Glutamatergic neuron (in vitro differentiated cells): Measurements from ENCODE around the gene LSMEM2. TPM values are rescaled to one million over a fixed set of nuclear protein-coding genes. Genes with fewer than 3 reads are reported as not detected.

ENCODE experiments used
- DNase-seq: peaks from one replicate; pipeline ENCODE4 v3.0.0; 2022
- H3K27ac Mint-ChIP-seq: one replicate; pipeline ENCODE4 v1.8.0; 2020; ENCODE audit warnings: mild to moderate bottlenecking, mixed read lengths, inconsistent platforms; ENCODE audit not compliant: unreplicated experiment
- H3K27me3 Mint-ChIP-seq: one replicate; pipeline ENCODE4 v1.8.0; 2020; ENCODE audit warnings: mild to moderate bottlenecking, moderate library complexity, mixed read lengths, inconsistent platforms; ENCODE audit not compliant: unreplicated experiment
- H3K36me3 Mint-ChIP-seq: one replicate; pipeline ENCODE4 v1.8.0; 2020; ENCODE audit warnings: mild to moderate bottlenecking, mixed read lengths, inconsistent platforms; ENCODE audit not compliant: unreplicated experiment
- H3K4me1 Mint-ChIP-seq: one replicate; pipeline ENCODE4 v1.8.0; 2020; ENCODE audit warnings: mild to moderate bottlenecking, low read depth, mixed read lengths, inconsistent platforms; ENCODE audit not compliant: unreplicated experiment
- H3K4me3 Mint-ChIP-seq: one replicate; pipeline ENCODE4 v1.8.0; 2020; ENCODE audit warnings: mild to moderate bottlenecking, mixed read lengths, inconsistent platforms; ENCODE audit not compliant: unreplicated experiment
- H3K9me3 Mint-ChIP-seq: one replicate; pipeline ENCODE4 v1.8.0; 2020; ENCODE audit warnings: mild to moderate bottlenecking, moderate library complexity, mixed read lengths, inconsistent platforms; ENCODE audit not compliant: unreplicated experiment
- long read RNA-seq: library from polyadenylated mRNA; unstranded; transcript quantifications from one replicate; pipeline ENCODE4 v2.0.0, GENCODE V29; 2020; ENCODE audit not compliant: unreplicated experiment
- total RNA-seq: library from RNA; stranded (reverse); fragmentation: NEBNext Ultra II Directional; extraction: Animal tissue kit (Norgen Biotek cat#: 25700); gene quantifications from one replicate; pipeline ENCODE4 v1.2.1, GENCODE V29; 2021; ENCODE audit not compliant: unreplicated experiment
- TF ChIP-seq, protein P1 (sequence below): fragments of 200-600 bp; sonication (generic); IDR thresholded peaks from one replicate; pipeline ENCODE4 v1.5.0; 2021; ENCODE audit not compliant: partially characterized antibody, unreplicated experiment

LSMEM2 gene
- not detected for total RNA-seq
- long read RNA-seq = 0 reads

DNA sequence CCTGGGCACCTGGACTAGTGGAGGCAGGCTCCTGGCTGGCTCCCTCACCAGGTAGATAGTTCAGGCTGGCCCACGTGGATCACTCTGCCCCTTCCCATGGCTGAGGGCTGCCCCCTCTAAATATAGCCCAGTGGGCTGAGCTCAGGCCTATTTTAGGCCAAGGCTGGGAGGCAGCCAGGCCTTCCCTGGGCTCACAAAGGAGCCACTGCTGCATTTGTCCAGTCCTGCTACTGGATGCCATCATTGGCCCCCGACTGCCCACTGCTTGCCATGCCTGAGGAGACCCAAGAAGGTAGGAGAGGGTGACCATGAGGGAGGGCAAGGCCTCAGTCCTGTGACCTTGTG, at the start of gene LSMEM2:
TSS of gene LSMEM2 (plus strand) at position 208 of the 345 bp plus-strand sequence. CDS start at position 235, 27 bp downstream.
- Mint-ChIP-seq H3K4me3 (no peak within 1 kb of the TSS), H3K4me1 (no peaks in the 10 kb centered on the region), H3K36me3 (no peaks in the 10 kb centered on the region), H3K27me3 (peaks cover 12% of the 10 kb centered on the region), H3K27ac (no peak within 1 kb of the TSS), H3K9me3 (peaks cover 4% of the 10 kb centered on the region)
- TF ChIP-seq, protein P1, sequence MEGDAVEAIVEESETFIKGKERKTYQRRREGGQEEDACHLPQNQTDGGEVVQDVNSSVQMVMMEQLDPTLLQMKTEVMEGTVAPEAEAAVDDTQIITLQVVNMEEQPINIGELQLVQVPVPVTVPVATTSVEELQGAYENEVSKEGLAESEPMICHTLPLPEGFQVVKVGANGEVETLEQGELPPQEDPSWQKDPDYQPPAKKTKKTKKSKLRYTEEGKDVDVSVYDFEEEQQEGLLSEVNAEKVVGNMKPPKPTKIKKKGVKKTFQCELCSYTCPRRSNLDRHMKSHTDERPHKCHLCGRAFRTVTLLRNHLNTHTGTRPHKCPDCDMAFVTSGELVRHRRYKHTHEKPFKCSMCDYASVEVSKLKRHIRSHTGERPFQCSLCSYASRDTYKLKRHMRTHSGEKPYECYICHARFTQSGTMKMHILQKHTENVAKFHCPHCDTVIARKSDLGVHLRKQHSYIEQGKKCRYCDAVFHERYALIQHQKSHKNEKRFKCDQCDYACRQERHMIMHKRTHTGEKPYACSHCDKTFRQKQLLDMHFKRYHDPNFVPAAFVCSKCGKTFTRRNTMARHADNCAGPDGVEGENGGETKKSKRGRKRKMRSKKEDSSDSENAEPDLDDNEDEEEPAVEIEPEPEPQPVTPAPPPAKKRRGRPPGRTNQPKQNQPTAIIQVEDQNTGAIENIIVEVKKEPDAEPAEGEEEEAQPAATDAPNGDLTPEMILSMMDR = no peak
- DNase-seq = no peak

DNA sequence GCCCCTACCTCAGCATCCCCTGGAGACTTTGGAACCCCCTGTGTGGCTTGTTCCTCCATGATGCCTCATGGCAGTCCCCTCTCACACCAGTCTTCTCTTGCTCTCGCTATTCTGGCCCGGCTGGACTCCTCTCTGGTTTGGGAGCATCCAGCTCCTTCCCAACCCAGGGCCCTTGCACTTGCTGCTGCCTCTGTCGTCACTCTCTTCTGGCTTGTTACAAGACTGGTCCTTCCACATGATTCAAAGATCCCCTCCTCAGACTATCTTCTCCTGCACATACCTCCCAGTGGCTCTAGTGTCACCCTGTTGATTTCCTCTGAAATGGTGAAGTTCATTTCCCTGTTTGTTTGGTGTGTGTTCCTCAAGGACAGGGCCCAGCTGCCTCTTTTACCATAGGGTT, 49.4 kb upstream of the LSMEM2 start:
- Mint-ChIP-seq H3K36me3 (no peaks in the 10 kb centered on the region), H3K9me3 (peaks cover 14% of the 10 kb centered on the region), H3K4me1 (peaks cover 19% of the 10 kb centered on the region)

DNA sequence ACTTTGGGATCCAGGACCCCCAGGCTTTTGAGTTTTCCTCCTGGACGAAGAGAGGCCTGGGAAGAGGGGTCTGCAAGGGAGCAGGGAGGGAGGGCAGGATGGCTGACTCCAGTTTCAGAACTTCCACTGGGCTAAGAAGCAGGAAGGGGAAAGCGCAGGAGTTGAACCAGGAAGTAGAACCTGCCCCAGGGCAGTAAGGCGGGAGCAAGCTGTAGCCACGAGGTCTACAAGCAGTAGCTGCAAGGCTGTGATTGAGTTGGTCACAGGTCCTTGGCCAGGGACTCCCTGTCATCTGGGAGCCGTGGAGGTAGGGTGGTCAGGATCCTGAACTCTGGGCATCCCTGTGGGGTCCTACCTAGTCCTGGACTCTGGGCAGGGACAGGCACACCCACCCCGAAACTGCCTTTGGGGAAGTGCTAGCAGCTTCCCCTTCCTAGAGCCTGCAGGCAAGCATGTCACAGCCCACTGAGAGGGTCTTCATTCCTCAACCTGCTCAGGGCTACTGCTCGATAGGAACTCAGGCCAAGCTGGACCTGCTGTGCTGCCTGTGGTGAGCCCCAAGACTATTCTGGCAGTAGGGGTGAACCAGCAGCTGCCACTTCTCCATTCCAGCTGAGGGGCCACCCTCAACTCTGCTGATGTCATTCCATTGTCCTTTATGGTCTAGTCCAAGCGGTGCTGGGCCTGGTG, 48.6 kb upstream of the LSMEM2 start:
- H3K9me3 Mint-ChIP-seq = peaks cover 12% of the 10 kb centered on the region
- H3K4me1 Mint-ChIP-seq = peaks cover 19% of the 10 kb centered on the region
- no peaks in the 10 kb centered on the region for H3K36me3 Mint-ChIP-seq
- TF ChIP-seq, protein P1 = no peak
- no peak overlapping the region for H3K4me3 Mint-ChIP-seq
- no peak overlapping the region for H3K27ac Mint-ChIP-seq
- peaks cover 11% of the 10 kb centered on the region for H3K27me3 Mint-ChIP-seq
- no peak for DNase-seq

More for the DNA sequence above, 49.4 kb upstream of the LSMEM2 start:
- peaks cover 15% of the 10 kb centered on the region for H3K27me3 Mint-ChIP-seq
- peak overlapping the region; percentile 50 for H3K4me3 Mint-ChIP-seq
- H3K27ac Mint-ChIP-seq = no peak overlapping the region
- TF ChIP-seq, protein P1 = no peak
- DNase-seq = no peak

DNA sequence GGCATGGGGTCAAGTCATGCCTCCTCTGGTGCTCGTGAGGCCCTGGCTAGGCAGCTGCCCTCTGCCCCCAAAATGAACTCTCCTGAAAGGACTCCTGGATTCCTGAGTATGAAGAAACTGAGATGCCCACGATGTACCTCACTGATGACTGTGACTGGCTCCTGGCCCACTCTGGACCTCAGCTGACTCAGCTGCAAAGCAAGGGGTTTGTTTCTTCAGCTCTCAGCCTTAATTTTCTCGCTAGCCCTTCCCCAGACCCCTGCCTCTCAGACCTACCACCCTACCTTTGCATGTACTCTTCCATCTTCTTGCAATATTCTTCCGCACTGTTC, 48.1 kb upstream of the LSMEM2 start:
- Mint-ChIP-seq H3K4me3 (no peak overlapping the region), H3K27ac (no peak overlapping the region), H3K36me3 (no peaks in the 10 kb centered on the region), H3K9me3 (peaks cover 14% of the 10 kb centered on the region), H3K27me3 (peaks cover 13% of the 10 kb centered on the region), H3K4me1 (peaks cover 19% of the 10 kb centered on the region)
- TF ChIP-seq, protein P1 = no peak
- DNase-seq = no peak

DNA sequence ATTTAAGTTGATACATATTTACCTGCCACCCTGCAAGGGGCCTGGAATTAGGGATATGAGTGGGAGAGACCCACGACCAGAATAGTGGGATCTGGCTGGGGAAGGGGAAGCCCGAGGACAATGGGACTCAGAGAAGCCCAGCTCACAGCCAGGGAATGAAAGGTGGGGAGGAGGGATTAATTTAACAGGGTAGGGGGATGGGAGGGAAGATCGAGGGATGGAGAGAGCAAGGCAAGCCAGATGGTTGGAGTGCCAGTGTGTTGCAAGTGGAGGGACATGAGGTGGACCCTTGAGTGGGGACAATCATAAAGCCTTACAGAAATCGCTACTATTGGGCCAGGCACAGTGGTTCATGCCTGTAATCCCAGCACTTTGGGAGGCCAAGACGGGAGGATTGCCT, 47.3 kb upstream of the LSMEM2 start:
- Mint-ChIP-seq H3K36me3 (no peaks in the 10 kb centered on the region), H3K4me3 (no peak overlapping the region), H3K4me1 (peaks cover 19% of the 10 kb centered on the region), H3K9me3 (peaks cover 14% of the 10 kb centered on the region), H3K27me3 (peaks cover 13% of the 10 kb centered on the region), H3K27ac (no peak overlapping the region)
- TF ChIP-seq, protein P1 = no peak
- DNase-seq = no peak
